GM19468 (cell line): Measurements from ENCODE around the gene TEN1.

Experiments used
- ATAC-seq: cut with Tn5 transposase; IDR thresholded peaks from one replicate; pipeline ENCODE4 v1.9.1; 2021; ENCODE audit warnings: mild to moderate bottlenecking, moderate library complexity, moderate number of reproducible peaks; ENCODE audit not compliant: unreplicated experiment; ENCODE audit errors: extremely low read depth

The TEN1 gene

GRCh38 chr17:75975757-75976174 lies 3.3 kb upstream of the TEN1 start:
- ATAC-seq, result no peak

DNA sequence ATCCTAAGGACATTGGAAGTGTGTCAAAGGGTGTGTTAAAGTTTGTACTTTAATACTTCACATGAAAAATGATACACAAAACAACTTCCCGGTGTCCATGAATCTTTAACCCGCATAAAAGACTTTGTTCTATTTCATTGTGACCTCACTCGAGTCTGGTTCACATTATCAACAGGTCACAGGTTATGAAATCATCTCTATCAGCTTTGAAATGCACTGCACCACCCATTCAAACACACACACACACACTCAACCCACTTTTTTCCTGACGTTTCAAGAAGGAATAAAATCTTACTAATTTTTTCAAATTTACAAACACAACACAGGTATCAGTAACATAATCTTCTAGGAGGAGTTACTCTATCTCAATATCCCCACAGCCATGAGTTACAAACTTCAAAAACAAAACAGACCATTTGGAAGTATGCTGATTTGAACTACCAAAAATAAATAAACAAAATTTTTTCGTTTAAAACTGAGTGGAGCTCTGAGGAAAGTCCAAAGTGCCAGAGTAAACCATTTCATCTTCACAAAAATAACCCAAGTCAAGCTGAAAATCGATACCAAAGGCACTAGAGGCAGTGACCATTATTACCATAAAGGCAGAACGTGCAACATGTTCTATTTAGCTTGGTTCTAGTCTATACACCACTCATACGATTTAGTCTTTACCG lies 2.7 kb upstream of the TEN1 start:
- no peak for ATAC-seq

DNA sequence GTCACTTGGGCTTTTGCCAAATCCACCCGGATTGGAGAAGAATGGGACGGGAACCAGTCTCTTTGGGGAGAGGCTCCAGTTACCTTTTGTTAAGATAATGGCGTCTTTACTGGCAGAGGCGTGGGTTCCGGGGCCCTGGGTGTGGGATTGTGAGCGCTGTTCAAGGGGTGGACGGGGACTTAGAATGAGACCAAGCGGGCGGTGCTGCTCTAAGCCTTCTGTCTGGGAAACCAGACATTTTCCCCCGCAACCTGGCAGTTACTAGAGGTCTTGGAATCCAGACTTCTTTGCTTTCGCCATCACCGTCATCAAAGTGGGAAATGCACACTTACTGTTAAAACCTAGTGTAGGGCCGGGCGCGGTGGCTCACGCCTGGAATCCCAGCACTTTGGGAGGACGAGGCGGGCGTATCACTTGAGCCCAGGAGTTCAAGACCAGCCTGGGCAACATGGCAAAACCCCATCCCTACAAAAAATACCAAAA lies 706 bp downstream of the TEN1 start:
- ATAC-seq, result no peak

DNA sequence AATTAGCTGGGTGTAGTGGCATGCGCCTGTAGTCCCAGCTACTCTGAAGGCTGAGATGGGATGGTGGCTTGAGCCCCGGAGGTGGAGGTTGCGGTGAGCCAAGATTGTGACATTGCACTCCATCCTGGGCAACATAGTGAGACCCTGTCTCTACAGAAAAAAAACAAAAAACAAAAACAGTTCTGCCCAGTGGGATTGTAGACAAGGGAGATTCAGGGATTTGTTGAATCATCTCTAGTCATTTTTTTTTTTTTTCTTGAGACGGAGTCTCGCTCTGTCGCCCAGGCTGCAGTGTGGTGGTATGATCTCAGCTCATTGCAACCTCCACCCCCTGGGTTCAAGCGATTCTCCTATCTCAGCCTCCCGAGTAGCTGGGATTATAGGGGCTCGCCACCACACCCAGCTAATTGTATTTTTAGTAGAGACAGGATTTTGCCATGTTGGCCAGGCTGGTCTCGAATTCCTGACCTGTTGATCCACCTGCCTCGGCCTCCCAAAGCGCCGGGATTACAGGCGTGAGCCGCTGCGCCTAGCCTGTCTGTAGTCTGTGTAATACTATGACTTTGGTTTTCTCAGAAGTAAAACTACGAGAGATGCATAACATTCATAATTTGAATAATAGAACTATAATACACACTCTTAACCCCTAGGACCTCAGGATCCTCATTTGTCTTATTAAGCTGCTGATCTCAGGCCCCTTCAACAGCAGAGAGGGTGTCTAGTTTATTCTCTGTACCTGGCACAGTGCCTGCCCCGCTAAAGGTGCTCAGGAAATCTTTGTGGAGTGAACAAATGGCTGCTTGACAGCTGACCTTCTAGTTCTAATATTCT lies 1.4 kb downstream of the TEN1 start:
- no peak for ATAC-seq

- no peak for ATAC-seq
Observed at GRCh38 chr17:75981019-75981615, 2.1 kb downstream of the TEN1 start.

- ATAC-seq, result no peak
Observed at GRCh38 chr17:75983501-75984181, 4.6 kb downstream of the TEN1 start.

DNA sequence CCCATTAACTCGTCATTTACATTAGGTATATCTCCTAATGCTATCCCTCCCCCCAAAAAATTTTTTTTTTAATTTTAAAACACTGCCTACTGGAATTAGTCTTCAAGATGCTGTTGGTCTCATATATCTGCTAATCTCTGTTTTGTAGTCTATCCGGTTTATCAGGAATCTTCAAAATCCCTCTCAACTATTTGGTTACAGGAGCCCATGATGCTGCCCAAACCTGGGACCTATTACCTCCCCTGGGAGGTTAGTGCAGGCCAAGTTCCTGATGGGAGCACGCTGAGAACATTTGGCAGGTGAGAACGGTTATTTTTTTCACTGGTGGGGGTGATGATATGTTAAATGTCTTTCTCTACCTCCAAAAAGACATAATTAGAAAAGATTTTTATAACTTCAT lies 6.9 kb downstream of the TEN1 start:
- ATAC-seq, result no peak

GRCh38 chr17:75987041-75987440 lies 8.0 kb downstream of the TEN1 start:
- ATAC-seq, result no peak

GRCh38 chr17:75991396-75991795 lies 12.4 kb downstream of the TEN1 start:
- no peak for ATAC-seq

DNA sequence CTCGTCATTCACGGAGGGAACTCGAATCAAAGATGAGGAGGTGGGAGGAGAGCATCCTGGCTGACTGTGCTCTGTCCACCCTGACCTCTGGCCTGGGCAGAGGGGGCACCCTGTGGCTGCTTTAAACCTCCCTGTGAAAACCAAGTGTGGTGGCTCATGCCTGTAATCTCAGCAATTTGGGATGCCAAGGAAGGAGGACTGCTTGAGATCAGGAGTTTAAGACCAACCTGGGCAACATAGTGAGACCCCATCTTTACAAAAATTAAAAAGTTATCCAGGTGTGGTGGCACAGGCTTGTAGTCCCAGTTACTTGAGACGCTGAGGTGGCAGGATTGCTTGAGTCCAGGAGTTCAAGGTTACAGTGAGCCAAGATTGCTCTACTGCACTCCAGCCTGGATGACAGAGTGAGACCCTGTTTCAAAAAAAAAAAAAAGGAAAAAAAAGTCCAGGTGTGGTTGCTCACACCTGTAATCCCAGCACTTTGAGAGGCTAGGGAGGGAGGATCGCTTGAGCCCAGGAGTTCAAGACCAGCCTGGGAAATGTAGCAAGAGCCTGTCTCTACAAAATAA lies 15.8 kb downstream of the TEN1 start:
- no peak for ATAC-seq

- ATAC-seq, result no peak
Observed at GRCh38 chr17:75995385-75995925, 16.4 kb downstream of the TEN1 start.

GRCh38 chr17:75996665-75997590 lies 17.9 kb downstream of the TEN1 start:
- ATAC-seq, result no peak

DNA sequence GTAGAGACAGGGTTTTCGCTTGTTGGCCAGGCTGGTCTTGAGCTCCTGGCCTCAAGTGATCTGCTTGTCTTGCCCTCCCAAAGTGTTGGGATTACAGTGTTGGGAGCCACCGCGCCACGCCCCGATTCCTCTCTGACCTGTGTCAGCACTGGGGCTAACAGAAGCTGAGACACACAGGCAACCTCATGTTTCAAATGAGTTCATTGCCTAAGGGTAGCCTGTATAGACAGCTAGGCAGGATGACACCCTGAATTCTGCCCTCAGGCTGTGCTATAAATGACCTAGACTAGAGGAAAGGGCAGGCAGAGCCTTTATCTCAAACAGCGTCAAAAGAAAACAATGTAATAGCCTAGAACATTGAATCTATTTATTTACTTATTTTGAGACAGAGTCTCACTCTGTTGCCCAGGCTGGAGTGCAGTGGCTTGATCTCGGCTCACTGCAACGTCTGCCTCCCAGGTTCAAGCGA lies 19.3 kb downstream of the TEN1 start:
- ATAC-seq, result no peak

DNA sequence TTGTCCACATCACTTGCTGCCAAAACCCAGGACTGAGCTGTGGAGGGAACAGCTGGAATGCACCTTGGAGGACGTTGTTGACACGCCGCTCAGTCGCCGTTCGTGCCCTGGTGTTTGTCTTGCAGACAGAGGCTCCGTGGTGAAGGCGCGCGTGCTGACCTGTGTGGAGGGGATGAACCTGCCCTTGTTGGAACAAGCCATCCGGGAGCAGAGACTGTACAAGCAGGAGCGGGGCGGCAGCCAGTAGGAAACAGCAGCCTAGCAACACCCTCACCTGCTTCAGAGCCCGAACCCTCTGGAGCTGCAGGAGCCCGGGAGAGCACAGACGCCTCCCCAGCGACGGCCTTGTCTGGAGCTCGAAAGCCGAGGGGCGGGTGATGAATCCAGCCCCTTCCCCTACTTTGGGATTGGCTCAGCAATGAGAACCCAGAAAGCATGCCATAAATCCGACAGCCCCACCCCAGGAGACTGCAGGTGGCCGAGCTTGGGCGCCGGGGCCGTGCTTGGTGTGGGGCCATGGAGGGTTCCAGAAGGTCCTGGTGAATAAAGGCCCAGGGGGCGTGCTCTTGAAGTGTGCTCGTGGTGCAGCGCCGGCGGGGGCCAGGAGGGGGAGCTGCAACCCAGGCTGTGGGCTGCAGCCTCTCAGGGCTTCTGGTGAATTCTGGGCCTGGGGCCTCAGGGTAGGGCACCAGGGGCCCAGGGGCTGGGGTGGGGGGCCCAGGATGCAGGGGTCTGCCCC lies 21.1 kb downstream of the TEN1 start:
- no peak for ATAC-seq

- ATAC-seq, result no peak
Observed at GRCh38 chr17:76000755-76001521, 21.9 kb downstream of the TEN1 start, which contains the start of gene CDK3. Gene CDK3, plus strand, starts transcription at chr17:76000855. Its CDS starts 571 bp downstream, at chr17:76001426.

DNA sequence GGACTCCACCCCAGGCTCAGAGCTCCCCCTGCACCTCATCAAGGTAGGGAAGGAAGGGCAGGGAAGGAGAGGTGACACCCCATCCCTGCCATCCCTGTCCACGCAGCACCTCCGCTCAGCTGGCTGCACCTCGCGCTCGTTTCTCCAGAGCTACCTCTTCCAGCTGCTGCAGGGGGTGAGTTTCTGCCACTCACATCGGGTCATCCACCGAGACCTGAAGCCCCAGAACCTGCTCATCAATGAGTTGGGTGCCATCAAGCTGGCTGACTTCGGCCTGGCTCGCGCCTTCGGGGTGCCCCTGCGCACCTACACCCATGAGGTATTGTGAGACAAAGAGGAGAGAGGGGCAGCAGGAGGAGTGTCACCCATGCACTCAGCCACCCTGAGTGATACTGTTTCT lies 23.1 kb downstream of the TEN1 start:
- ATAC-seq, result no peak

DNA sequence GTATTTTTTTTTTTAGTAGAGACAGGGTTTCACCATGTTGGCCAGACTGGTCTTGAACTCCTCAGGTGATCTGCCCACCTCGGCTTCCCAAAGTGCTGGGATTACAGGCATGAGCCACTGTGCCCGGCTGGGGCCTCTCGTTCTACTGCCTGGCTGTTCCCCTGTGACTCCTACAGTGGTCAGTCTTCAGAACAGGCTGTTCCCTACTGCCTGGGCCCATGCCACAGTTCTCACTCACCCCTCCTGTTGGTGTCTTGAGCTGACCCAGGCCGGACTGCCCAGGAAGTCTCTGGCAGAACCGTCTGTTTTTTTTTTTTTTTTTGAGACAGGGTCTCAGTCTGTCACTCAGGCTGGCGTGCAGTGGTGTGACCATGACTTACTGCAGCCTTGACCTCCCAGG lies 24.9 kb downstream of the TEN1 start:
- ATAC-seq, result no peak
